Stimulated activated CD8-positive, alpha-beta memory T cell treated with anti-CD3 and anti-CD28 coated beads, Interleukin-7, amount 100 ng/mL, for 1 hour (primary cell): ENCODE measurements around the gene EIF2AK2.
"Not testable (repeated sequence)": the region's sequence is repeated elsewhere in the genome, so short reads cannot be mapped to it uniquely, and the experiment has no call there.

Experiments used
- DNase-seq, 2 donors: peaks; one replicate each; pipeline ENCODE4 v3.0.0-alpha.2; 2020; ENCODE audit warnings: low read depth in 2 of 2

The EIF2AK2 gene

GRCh38 chr2:37156857-37157714 lies at the start of gene EIF2AK2:
Gene EIF2AK2, minus strand, starts transcription at chr2:37156980. Its CDS starts 9,174 bp downstream, at chr2:37147806.
- peak; percentile 53 to 75 for DNase-seq

- no peak for DNase-seq
Observed at GRCh38 chr2:37205689-37206341, 49.0 kb upstream of the EIF2AK2 start.

- not testable (repeated sequence) for DNase-seq
Observed at GRCh38 chr2:37205071-37205661, 48.4 kb upstream of the EIF2AK2 start.

GRCh38 chr2:37203708-37204107 lies 46.9 kb upstream of the EIF2AK2 start:
- no peak for DNase-seq

GRCh38 chr2:37201766-37202165 lies 45.0 kb upstream of the EIF2AK2 start:
- peak; percentile 24 to 25 for DNase-seq

- DNase-seq = no peak
Observed at GRCh38 chr2:37201208-37201607, 44.4 kb upstream of the EIF2AK2 start.

- no peak for DNase-seq
Observed at GRCh38 chr2:37198681-37199065, 41.9 kb upstream of the EIF2AK2 start.

GRCh38 chr2:37196320-37197195 lies 39.8 kb upstream of the EIF2AK2 start, which contains the start of gene CEBPZOS:
Gene CEBPZOS, plus strand, starts transcription at chr2:37196496. Its CDS starts 3,209 bp downstream, at chr2:37199705.
- peak; percentile 80 to 87 for DNase-seq

GRCh38 chr2:37195862-37196319 lies 39.1 kb upstream of the EIF2AK2 start:
- not testable (repeated sequence) for DNase-seq

GRCh38 chr2:37192551-37192950 lies 35.8 kb upstream of the EIF2AK2 start:
- DNase-seq = no peak

GRCh38 chr2:37191747-37192146 lies 35.0 kb upstream of the EIF2AK2 start:
- DNase-seq = no peak

- no peak for DNase-seq
Observed at GRCh38 chr2:37191253-37191652, 34.5 kb upstream of the EIF2AK2 start.

- DNase-seq = no peak
Observed at GRCh38 chr2:37190290-37190689, 33.5 kb upstream of the EIF2AK2 start.

- DNase-seq = no peak
Observed at GRCh38 chr2:37189452-37190153, 32.8 kb upstream of the EIF2AK2 start.

- DNase-seq = no peak
Observed at GRCh38 chr2:37188570-37188969, 31.8 kb upstream of the EIF2AK2 start, which contains the start of gene SULT6B1. Gene SULT6B1, minus strand, starts transcription at chr2:37188670. Its CDS starts 30 bp downstream, at chr2:37188640.

- DNase-seq = no peak
Observed at GRCh38 chr2:37181726-37182684, 25.2 kb upstream of the EIF2AK2 start.

- DNase-seq = no peak
Observed at GRCh38 chr2:37180640-37181039, 23.9 kb upstream of the EIF2AK2 start.

GRCh38 chr2:37180006-37180639 lies 23.3 kb upstream of the EIF2AK2 start:
- DNase-seq = no peak

- no peak for DNase-seq
Observed at GRCh38 chr2:37173741-37174140, 17.0 kb upstream of the EIF2AK2 start.
